ENCODE measurements around the gene KLF1.
"Not testable (repeated sequence)": the region's sequence is repeated elsewhere in the genome, so short reads cannot be mapped to it uniquely, and the experiment has no call there.

The KLF1 gene

GRCh38 chr19:12890787-12891552 lies 4.0 kb upstream of the KLF1 start, which contains the start of gene GCDH:
GCDH (plus strand) TSS chr19:12891160; CDS start chr19:12891305, 145 bp downstream.
- peak; percentile 95 to 96 for DNase-seq (ENCODE audit: low read depth in 2 of 2)

- not testable (repeated sequence) for DNase-seq (ENCODE audit: low read depth in 2 of 2)
Observed at GRCh38 chr19:12890299-12890786, 3.3 kb upstream of the KLF1 start.

GRCh38 chr19:12888006-12888603 lies 1.1 kb upstream of the KLF1 start:
- DNase-seq (ENCODE audit: low read depth in 2 of 2) = no peak

GRCh38 chr19:12886651-12886968 lies 391 bp downstream of the KLF1 start:
- no peak for DNase-seq (ENCODE audit: low read depth in 2 of 2)

- no peak for DNase-seq (ENCODE audit: low read depth in 2 of 2)
Observed at GRCh38 chr19:12885749-12886650, 1.0 kb downstream of the KLF1 start.

GRCh38 chr19:12884926-12885748 lies 1.9 kb downstream of the KLF1 start:
- peak; percentile 83 to 93 for DNase-seq (ENCODE audit: low read depth in 2 of 2)

GRCh38 chr19:12884627-12884925 lies 2.4 kb downstream of the KLF1 start:
- no peak for DNase-seq (ENCODE audit: low read depth in 2 of 2)

GRCh38 chr19:12884202-12884601 lies 2.8 kb downstream of the KLF1 start:
- DNase-seq (ENCODE audit: low read depth in 2 of 2) = no peak

- DNase-seq (ENCODE audit: low read depth in 2 of 2) = no peak
Observed at GRCh38 chr19:12882589-12882988, 4.4 kb downstream of the KLF1 start.

GRCh38 chr19:12881172-12881808 lies 5.7 kb downstream of the KLF1 start, which contains the start of gene DNASE2:
DNASE2 (minus strand) TSS chr19:12881449; CDS start chr19:12881375, 74 bp downstream.
- DNase-seq (ENCODE audit: low read depth in 2 of 2) = peak; percentile 81 to 85

GRCh38 chr19:12880551-12881171 lies 6.3 kb downstream of the KLF1 start:
- no peak for DNase-seq (ENCODE audit: low read depth in 2 of 2)

GRCh38 chr19:12875086-12875485 lies 11.9 kb downstream of the KLF1 start:
- no peak for DNase-seq (ENCODE audit: low read depth in 2 of 2)

- DNase-seq (ENCODE audit: low read depth in 2 of 2) = no peak
Observed at GRCh38 chr19:12873891-12874745, 12.9 kb downstream of the KLF1 start.

GRCh38 chr19:12872941-12873890 lies 13.8 kb downstream of the KLF1 start:
- DNase-seq (ENCODE audit: low read depth in 2 of 2) = peak in 1 of 2 donors; percentile 42

- DNase-seq (ENCODE audit: low read depth in 2 of 2) = no peak
Observed at GRCh38 chr19:12872255-12872654, 14.7 kb downstream of the KLF1 start.

GRCh38 chr19:12871681-12872080 lies 15.3 kb downstream of the KLF1 start:
- no peak for DNase-seq (ENCODE audit: low read depth in 2 of 2)

GRCh38 chr19:12868540-12869112 lies 18.4 kb downstream of the KLF1 start:
- peak in 1 of 2 donors; percentile 22 for DNase-seq (ENCODE audit: low read depth in 2 of 2)
